Neural cell (in vitro differentiated cells): ENCODE data around the gene ARL13A. TPM values are rescaled to one million over a fixed set of nuclear protein-coding genes. Genes with fewer than 3 reads are reported as not detected.

Experiments used
- H2AFZ ChIP-seq: fragments of 200-600, 300-800 bp; sonication (generic), shearing (Covaris generic); 2 replicates; pipeline ENCODE4 v1.6.0; 2014; ENCODE audit warnings: low read depth, mild to moderate bottlenecking, antibody characterized with exemption, low read length, moderate library complexity
- H3F3A ChIP-seq: fragments of 200-600 bp; shearing (Covaris generic); 2 replicates; pipeline ENCODE4 v1.6.1; 2016; ENCODE audit warnings: mild to moderate bottlenecking, moderate library complexity, mixed read lengths, antibody characterized with exemption, low read length; ENCODE audit not compliant: insufficient read depth, poor library complexity, severe bottlenecking
- H3K27ac ChIP-seq: fragments of 200-600, 300-800 bp; sonication (generic), shearing (Covaris generic); 2 replicates; pipeline ENCODE4 v1.5.1; 2014; ENCODE audit warnings: mild to moderate bottlenecking, low read length, moderate library complexity
- H3K27me3 ChIP-seq: fragments of 300-800, 200-600 bp; sonication (generic), shearing (Covaris generic); 2 replicates; pipeline ENCODE4 v1.6.0; 2014; ENCODE audit warnings: mild to moderate bottlenecking, low read depth, low read length, moderate library complexity; ENCODE audit not compliant: insufficient read depth
- H3K36me3 ChIP-seq: fragments of 300-800, 200-600 bp; sonication (generic), shearing (Covaris generic); 2 replicates; pipeline ENCODE4 v1.5.1; 2014; ENCODE audit warnings: mild to moderate bottlenecking, antibody characterized with exemption, low read length, moderate library complexity; ENCODE audit not compliant: insufficient read depth
- H3K4me2 ChIP-seq: fragments of 300-800, 200-600 bp; sonication (generic), shearing (Covaris generic); 2 replicates; pipeline ENCODE4 v1.6.0; 2014; ENCODE audit warnings: mild to moderate bottlenecking, low read length
- H3K4me3 ChIP-seq: fragments of 300-800, 200-600 bp; sonication (generic), shearing (Covaris generic); 2 replicates; pipeline ENCODE4 v1.5.1; 2014; ENCODE audit warnings: mild to moderate bottlenecking, low read length, moderate library complexity
- H3K79me2 ChIP-seq: fragments of 200-600 bp; shearing (Covaris generic); replicated peaks from 2 replicates; pipeline ENCODE4 v1.6.0; 2014; ENCODE audit warnings: mild to moderate bottlenecking, low read length, moderate library complexity; ENCODE audit not compliant: insufficient read depth
- H3K9ac ChIP-seq: fragments of 300-800, 200-600 bp; sonication (generic), shearing (Covaris generic); 2 replicates; pipeline ENCODE4 v1.6.1; 2016; ENCODE audit warnings: mild to moderate bottlenecking, low read length, mixed read lengths
- H3K9me2 ChIP-seq: fragments of 200-600 bp; shearing (Covaris generic); 2 replicates; pipeline ENCODE4 v1.6.1; 2016; ENCODE audit warnings: mild to moderate bottlenecking, low read length, mixed read lengths; ENCODE audit not compliant: insufficient read depth
- H3K9me3 ChIP-seq: fragments of 200-600, 300-800 bp; sonication (generic), shearing (Covaris generic); 2 replicates; pipeline ENCODE4 v1.6.1; 2016; ENCODE audit warnings: mild to moderate bottlenecking, mixed run types, low read length, moderate library complexity, mixed read lengths
- H4K20me1 ChIP-seq: fragments of 200-600 bp; shearing (Covaris generic); 2 replicates; pipeline ENCODE4 v1.6.1; 2016; ENCODE audit warnings: mild to moderate bottlenecking, mixed run types; ENCODE audit not compliant: insufficient read depth
- CTCF ChIP-seq: fragments of 450-650 bp; IDR thresholded peaks from 2 replicates; pipeline ENCODE4 v1.5.1; 2014; ENCODE audit warnings: antibody characterized with exemption, mild to moderate bottlenecking, moderate library complexity; ENCODE audit not compliant: poor library complexity, severe bottlenecking
- EP300 ChIP-seq: fragments of 450-650 bp; conservative IDR thresholded peaks from 2 replicates; pipeline ENCODE4 v1.6.1; 2014; ENCODE audit warnings: antibody characterized with exemption, mild to moderate bottlenecking, moderate library complexity; ENCODE audit not compliant: poor library complexity, severe bottlenecking
- EZH2 ChIP-seq: fragments of 200-600, 300-800 bp; shearing (Covaris generic), sonication (generic); IDR thresholded peaks from 2 replicates; pipeline ENCODE4 v1.6.1; 2014; ENCODE audit warnings: antibody characterized with exemption, low read length, borderline replicate concordance, mild to moderate bottlenecking; ENCODE audit not compliant: insufficient read depth, poor library complexity, severe bottlenecking
- MXI1 ChIP-seq: fragments of 450-650 bp; conservative IDR thresholded peaks from 2 replicates; pipeline ENCODE4 v1.6.1; 2014; ENCODE audit warnings: antibody characterized with exemption, mild to moderate bottlenecking; ENCODE audit not compliant: poor library complexity, severe bottlenecking
- POLR2AphosphoS5 ChIP-seq: IDR thresholded peaks from 2 replicates; pipeline ENCODE4 v1.6.1; 2012
- RAD21 ChIP-seq: fragments of 450-650 bp; conservative IDR thresholded peaks from 2 replicates; pipeline ENCODE4 v1.6.1; 2014; ENCODE audit warnings: antibody characterized with exemption, mild to moderate bottlenecking, moderate library complexity
- REST ChIP-seq: IDR thresholded peaks from 2 replicates; pipeline ENCODE4 v1.6.1; 2012; ENCODE audit warnings: borderline replicate concordance
- SMC3 ChIP-seq: fragments of 450-650 bp; conservative IDR thresholded peaks from 2 replicates; pipeline ENCODE4 v1.6.1; 2014; ENCODE audit warnings: antibody characterized with exemption, mild to moderate bottlenecking, moderate library complexity; ENCODE audit not compliant: poor library complexity
- TAF1 ChIP-seq: IDR thresholded peaks from 2 replicates; pipeline ENCODE4 v1.6.1; 2012; ENCODE audit warnings: low read depth
- polyA plus RNA-seq: library from polyadenylated mRNA; depleted of rRNA; stranded (reverse); fragments of >200 nt; gene quantifications from 2 replicates; pipeline ENCODE4 v1.2.3, GENCODE V29; 2014

ARL13A gene
- polyA plus RNA-seq, 1 donor from 2014 or later = not detected

- Histone ChIP-seq H4K20me1 (no peaks in the 10 kb centered on the region), H2AFZ (no peak overlapping the region), H3F3A (no peaks in the 10 kb centered on the region), H3K27ac (no peak overlapping the region), H3K4me3 (no peak overlapping the region), H3K36me3 (no peaks in the 10 kb centered on the region), H3K79me2 (no peaks in the 10 kb centered on the region), H3K4me2 (no peak overlapping the region), H3K9me3 (no peaks in the 10 kb centered on the region), H3K9me2 (no peaks in the 10 kb centered on the region), H3K27me3 (no peaks in the 10 kb centered on the region), H3K9ac (no peak overlapping the region)
- TF ChIP-seq CTCF (no peak), EP300 (no peak), EZH2 (no peak), SMC3 (no peak), REST (no peak), RAD21 (no peak), POLR2AphosphoS5 (no peak), MXI1 (no peak), TAF1 (no peak)
Observed at GRCh38 chrX:100994352-100995281, 25.1 kb downstream of the ARL13A start.

GRCh38 chrX:100995469-100995868 is 26.0 kb downstream of the ARL13A start:
- H3K9ac ChIP-seq = no peak overlapping the region
- no peak overlapping the region for H3K4me2 ChIP-seq
- H3K4me3 ChIP-seq = no peak overlapping the region
- no peaks in the 10 kb centered on the region for H3K9me3 ChIP-seq
- no peaks in the 10 kb centered on the region for H3K36me3 ChIP-seq
- TF ChIP-seq REST (no peak), RAD21 (no peak), POLR2AphosphoS5 (no peak), MXI1 (no peak), EP300 (no peak), EZH2 (no peak), SMC3 (no peak)
- no peaks in the 10 kb centered on the region for H3K79me2 ChIP-seq
- H3K27ac ChIP-seq = no peak overlapping the region
- H3F3A ChIP-seq = no peaks in the 10 kb centered on the region
- H3K9me2 ChIP-seq = no peaks in the 10 kb centered on the region
- H4K20me1 ChIP-seq = no peaks in the 10 kb centered on the region
- no peaks in the 10 kb centered on the region for H3K27me3 ChIP-seq
- no peak overlapping the region for H2AFZ ChIP-seq
